Endothelial cell of umbilical vein (primary cell): ENCODE data around the gene B3GALNT2.

Experiments
- CTCF ChIP-seq, 2 donors: IDR thresholded peaks; 1 replicate in 1 of 2; 2 replicates in 1 of 2; pipeline ENCODE4 v1.5.1; 2011; ENCODE audit warnings: low read length in 2 of 2, mild to moderate bottlenecking in 2 of 2, moderate library complexity in 2 of 2, control low read depth in 1 of 2, inconsistent platforms in 1 of 2, low read depth in 1 of 2; ENCODE audit not compliant: insufficient read depth in 1 of 2; ENCODE audit errors: extremely low read depth in 1 of 2
- EZH2 ChIP-seq: IDR thresholded peaks from 2 replicates; pipeline ENCODE4 v1.6.1; 2012; ENCODE audit warnings: borderline replicate concordance, low read depth, mild to moderate bottlenecking, moderate library complexity, low read length, inconsistent platforms; ENCODE audit not compliant: severe bottlenecking
- GATA2 ChIP-seq: IDR thresholded peaks from 2 replicates; pipeline ENCODE4 v1.7.0; 2011; ENCODE audit warnings: low read depth, mild to moderate bottlenecking, moderate library complexity, mixed read lengths, low read length; ENCODE audit not compliant: insufficient read length, insufficient read depth
- JUN ChIP-seq: IDR thresholded peaks from 2 replicates; pipeline ENCODE4 v1.6.1; 2011; ENCODE audit warnings: borderline replicate concordance, low read depth; ENCODE audit not compliant: insufficient read length, insufficient read depth
- MAX ChIP-seq: IDR thresholded peaks from 2 replicates; pipeline ENCODE4 v1.6.1; 2011; ENCODE audit not compliant: insufficient read depth, insufficient read length
- MYC ChIP-seq: IDR thresholded peaks from one replicate; pipeline ENCODE4 v1.6.1; 2011; ENCODE audit warnings: mild to moderate bottlenecking, low read depth, low read length
- POLR2A ChIP-seq: IDR thresholded peaks from 2 replicates; pipeline ENCODE4 v1.6.1; 2012; ENCODE audit warnings: low read depth, mild to moderate bottlenecking, control low read depth, low read length
- POLR2AphosphoS5 ChIP-seq: IDR thresholded peaks from 2 replicates; pipeline ENCODE4 v1.6.1; 2012; ENCODE audit warnings: low read depth, mild to moderate bottlenecking, control low read depth, low read length, moderate library complexity; ENCODE audit not compliant: insufficient read depth

- TF ChIP-seq CTCF (IDR thresholded peaks at IDR 0.05; ENCODE audit: extremely low read depth in 1 of 2, insufficient read depth in 1 of 2, low read depth in 1 of 2, low read length in 2 of 2), result no peak
- no peak for TF ChIP-seq JUN
- no peak for TF ChIP-seq POLR2A
- no peak for TF ChIP-seq EZH2
- no peak for TF ChIP-seq MAX
- no peak for TF ChIP-seq GATA2
- TF ChIP-seq POLR2AphosphoS5, result no peak
- TF ChIP-seq MYC, result no peak
Observed at GRCh38 chr1:235485558-235485957, 18.7 kb downstream of the B3GALNT2 start.
